ENCODE data around the gene WASHC4.

DNA sequence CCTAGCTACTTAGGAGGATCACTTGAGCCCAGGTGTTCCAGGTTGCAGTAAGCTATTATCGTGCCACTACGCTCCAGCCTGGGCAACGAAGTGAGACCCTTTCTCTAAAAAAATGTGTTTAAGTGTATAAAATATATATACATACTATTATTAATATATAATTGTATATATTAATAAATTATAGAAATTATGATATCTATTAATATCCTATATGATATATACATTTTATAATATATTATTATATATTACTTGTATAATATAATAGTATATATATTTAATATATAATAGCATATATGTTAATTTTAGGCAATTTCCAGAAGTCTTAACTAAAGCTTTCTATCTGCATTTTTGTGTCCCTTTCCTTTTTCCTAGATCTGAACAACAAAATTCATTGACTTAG lies 35.5 kb upstream of the WASHC4 start:
- TF ChIP-seq POLR2A (IDR thresholded peaks at IDR 0.05): no peak
- no peak for TF ChIP-seq CTCF (IDR thresholded peaks at IDR 0.05)

All from body of pancreas (tissue), 4 donors.